Fibroblast of lung (primary cell): ENCODE results near the gene SPRTN.

Source experiments
- EZH2 ChIP-seq: IDR thresholded peaks from 2 replicates; pipeline ENCODE4 v1.5.1; 2012; ENCODE audit warnings: low read length, control low read depth, mild to moderate bottlenecking; ENCODE audit errors: missing control alignments
- TF ChIP-seq, protein P1 (sequence below), 2 donors: IDR thresholded peaks in 1 of 2; conservative IDR thresholded peaks in 1 of 2; 1 replicate in 1 of 2; 2 replicates in 1 of 2; pipeline ENCODE4 v1.5.1; 2011 to 2012; ENCODE audit warnings: low read length in 2 of 2, control low read depth in 1 of 2, inconsistent platforms in 1 of 2, low read depth in 1 of 2, mild to moderate bottlenecking in 1 of 2

DNA sequence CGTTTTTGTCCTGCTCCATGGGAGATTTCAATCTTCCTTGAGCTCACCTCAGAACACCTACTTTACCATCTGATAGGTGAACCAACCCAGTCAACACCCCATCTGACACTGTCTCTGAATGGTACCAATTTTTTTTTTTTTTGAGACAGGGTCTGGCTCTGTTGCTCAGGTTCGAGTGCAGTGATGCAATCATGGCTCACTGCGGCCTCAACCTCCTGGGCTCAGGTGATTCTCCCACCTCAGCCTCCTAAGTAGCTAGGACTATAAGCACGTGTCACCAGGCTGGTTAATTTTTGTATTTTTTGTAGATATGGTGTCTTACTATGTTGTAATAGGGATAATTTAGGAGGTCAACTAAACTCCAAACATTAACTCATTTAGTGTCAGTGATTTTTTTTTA lies 36.3 kb downstream of the SPRTN start:
- no peak for TF ChIP-seq EZH2
- TF ChIP-seq, protein P1, sequence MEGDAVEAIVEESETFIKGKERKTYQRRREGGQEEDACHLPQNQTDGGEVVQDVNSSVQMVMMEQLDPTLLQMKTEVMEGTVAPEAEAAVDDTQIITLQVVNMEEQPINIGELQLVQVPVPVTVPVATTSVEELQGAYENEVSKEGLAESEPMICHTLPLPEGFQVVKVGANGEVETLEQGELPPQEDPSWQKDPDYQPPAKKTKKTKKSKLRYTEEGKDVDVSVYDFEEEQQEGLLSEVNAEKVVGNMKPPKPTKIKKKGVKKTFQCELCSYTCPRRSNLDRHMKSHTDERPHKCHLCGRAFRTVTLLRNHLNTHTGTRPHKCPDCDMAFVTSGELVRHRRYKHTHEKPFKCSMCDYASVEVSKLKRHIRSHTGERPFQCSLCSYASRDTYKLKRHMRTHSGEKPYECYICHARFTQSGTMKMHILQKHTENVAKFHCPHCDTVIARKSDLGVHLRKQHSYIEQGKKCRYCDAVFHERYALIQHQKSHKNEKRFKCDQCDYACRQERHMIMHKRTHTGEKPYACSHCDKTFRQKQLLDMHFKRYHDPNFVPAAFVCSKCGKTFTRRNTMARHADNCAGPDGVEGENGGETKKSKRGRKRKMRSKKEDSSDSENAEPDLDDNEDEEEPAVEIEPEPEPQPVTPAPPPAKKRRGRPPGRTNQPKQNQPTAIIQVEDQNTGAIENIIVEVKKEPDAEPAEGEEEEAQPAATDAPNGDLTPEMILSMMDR (conservative IDR thresholded peaks at IDR 0.05 in 1 of 2, IDR thresholded peaks at IDR 0.05 in 1 of 2; ENCODE audit: low read depth in 1 of 2, low read length in 2 of 2) = no peak
